ENCODE results near the gene EIF4G3. TPM values are rescaled to one million over a fixed set of nuclear protein-coding genes. Genes with fewer than 3 reads are reported as not detected.
A peak's percentile ranks its signal among the peaks of the same experiment; 100 is the strongest.

EIF4G3 gene
- total RNA-seq, 4 donors from 2014 or later = 42.1 to 63.2 (median 43.5) TPM

GRCh38 chr1:21082073-21082472 lies 94.6 kb downstream of the EIF4G3 start:
- in situ Hi-C loops (cut with MboI; ENCODE audit: low sequenced_read_pairs in 4 of 4) (no loop called here), intact Hi-C loops (cut with DNase I; ENCODE audit: low total_unique reads) (no loop called here)
- H3K27ac ChIP-seq = peak overlapping the region in 3 of 4 donors; percentile 35 to 59 (median 55)
- DNase-seq (no peak), ATAC-seq (no peak)
- H3K27me3 ChIP-seq = no peaks in the 10 kb centered on the region
- no peak overlapping the region for H3K4me3 ChIP-seq
- H3K36me3 ChIP-seq = no peaks in the 10 kb centered on the region
- no peak for TF ChIP-seq POLR2A (IDR thresholded peaks at IDR 0.05)
- TF ChIP-seq CTCF (IDR thresholded peaks at IDR 0.05 in 4 of 5, conservative IDR thresholded peaks at IDR 0.05 in 1 of 5) = no peak
- no peaks in the 10 kb centered on the region for H3K9me3 ChIP-seq
- peaks cover 0 to 15% of the 10 kb centered on the region in 2 donors for H3K4me1 ChIP-seq

GRCh38 chr1:21077085-21077484 lies 99.6 kb downstream of the EIF4G3 start:
- ATAC-seq = peak in 1 of 2 donors; percentile 32
- Histone ChIP-seq H3K4me1 (peaks cover 11 to 27% of the 10 kb centered on the region in 2 donors), H3K27ac (peak overlapping the region in 2 of 4 donors; percentile 36 to 53), H3K4me3 (no peak overlapping the region), H3K36me3 (no peaks in the 10 kb centered on the region), H3K27me3 (no peaks in the 10 kb centered on the region), H3K9me3 (no peaks in the 10 kb centered on the region)
- no peak for TF ChIP-seq POLR2A (IDR thresholded peaks at IDR 0.05)
- no peak for TF ChIP-seq CTCF (IDR thresholded peaks at IDR 0.05 in 4 of 5, conservative IDR thresholded peaks at IDR 0.05 in 1 of 5)
- DNase-seq = no peak
- in situ Hi-C loops (cut with MboI; ENCODE audit: low sequenced_read_pairs in 4 of 4) (no loop called here), intact Hi-C loops (cut with DNase I; ENCODE audit: low total_unique reads) (no loop called here)

- Histone ChIP-seq H3K4me1 (peaks cover 19 to 42% of the 10 kb centered on the region in 2 donors), H3K27me3 (no peaks in the 10 kb centered on the region), H3K27ac (peak overlapping the region in 2 of 4 donors; percentile 29 to 54), H3K4me3 (no peak overlapping the region), H3K9me3 (no peaks in the 10 kb centered on the region), H3K36me3 (no peaks in the 10 kb centered on the region)
- DNase-seq (no peak), ATAC-seq (peak; percentile 60 to 87)
- in situ Hi-C loops (cut with MboI; ENCODE audit: low sequenced_read_pairs in 4 of 4) = no loop called here
- TF ChIP-seq CTCF (IDR thresholded peaks at IDR 0.05 in 4 of 5, conservative IDR thresholded peaks at IDR 0.05 in 1 of 5) = no peak
- no peak for TF ChIP-seq POLR2A (IDR thresholded peaks at IDR 0.05)
- intact Hi-C loops (cut with DNase I; ENCODE audit: low total_unique reads) = loop anchor here (1.0 kb wide), 1 partner anchor 123 kb away; no protein-coding TSS in a partner anchor
Observed at GRCh38 chr1:21072721-21073120, 104.0 kb downstream of the EIF4G3 start.

DNA sequence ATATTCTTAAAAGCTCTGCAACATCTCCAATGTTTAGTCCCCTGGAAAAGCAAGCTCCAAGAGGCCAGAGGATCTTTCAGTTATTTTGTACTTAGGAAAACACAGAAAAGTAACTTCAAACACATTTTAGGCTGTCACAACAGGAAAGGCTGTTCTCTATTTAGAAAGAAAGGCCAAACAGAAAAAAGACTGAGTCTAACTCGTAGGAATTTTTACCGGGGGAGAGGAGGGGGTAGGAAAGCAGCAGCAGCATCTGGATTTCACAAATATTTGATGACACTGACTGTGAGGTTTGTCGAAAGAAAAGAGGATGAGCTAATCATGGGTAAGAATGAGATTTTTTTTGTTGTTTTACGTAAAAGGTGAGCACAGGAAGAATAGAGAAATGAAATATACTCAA lies 107.1 kb downstream of the EIF4G3 start:
- H3K27ac ChIP-seq = peak overlapping the region in 2 of 4 donors; percentile 1 to 9
- TF ChIP-seq CTCF (IDR thresholded peaks at IDR 0.05 in 4 of 5, conservative IDR thresholded peaks at IDR 0.05 in 1 of 5) = no peak
- no peak for TF ChIP-seq POLR2A (IDR thresholded peaks at IDR 0.05)
- in situ Hi-C loops (cut with MboI; ENCODE audit: low sequenced_read_pairs in 4 of 4) = no loop called here
- H3K27me3 ChIP-seq = no peaks in the 10 kb centered on the region
- intact Hi-C loops (cut with DNase I; ENCODE audit: low total_unique reads) = no loop called here
- no peak for DNase-seq
- H3K36me3 ChIP-seq = no peaks in the 10 kb centered on the region
- no peak for ATAC-seq
- H3K9me3 ChIP-seq = no peaks in the 10 kb centered on the region
- no peak overlapping the region for H3K4me3 ChIP-seq
- H3K4me1 ChIP-seq = peaks cover 8 to 30% of the 10 kb centered on the region in 2 donors

DNA sequence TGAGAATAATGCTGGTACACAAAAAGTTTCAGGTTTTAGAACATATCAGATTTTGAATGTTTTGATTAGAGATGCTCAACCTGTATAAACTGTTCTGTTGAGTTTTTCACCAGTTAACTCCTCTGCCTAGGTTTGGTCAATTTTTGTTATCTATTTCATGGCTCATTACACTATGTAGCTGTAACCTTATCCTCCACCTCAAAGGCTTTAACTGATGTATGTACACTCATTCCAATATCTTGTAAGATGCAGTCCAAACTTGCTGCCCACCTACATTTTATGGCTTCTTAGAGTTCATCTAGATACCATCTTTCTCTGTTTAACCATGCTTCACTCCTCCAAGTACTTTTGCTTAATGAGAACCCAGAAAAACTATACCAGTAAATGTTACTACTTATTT lies 107.8 kb downstream of the EIF4G3 start:
- no peaks in the 10 kb centered on the region for H3K9me3 ChIP-seq
- DNase-seq = no peak
- ATAC-seq = no peak
- intact Hi-C loops (cut with DNase I; ENCODE audit: low total_unique reads) (no loop called here), in situ Hi-C loops (cut with MboI; ENCODE audit: low sequenced_read_pairs in 4 of 4) (no loop called here)
- TF ChIP-seq CTCF (IDR thresholded peaks at IDR 0.05 in 4 of 5, conservative IDR thresholded peaks at IDR 0.05 in 1 of 5) (no peak), POLR2A (IDR thresholded peaks at IDR 0.05) (no peak)
- H3K27me3 ChIP-seq = no peaks in the 10 kb centered on the region
- H3K4me1 ChIP-seq = peaks cover 8 to 30% of the 10 kb centered on the region in 2 donors
- H3K4me3 ChIP-seq = no peak overlapping the region
- no peak overlapping the region for H3K27ac ChIP-seq
- H3K36me3 ChIP-seq = no peaks in the 10 kb centered on the region

All from gastrocnemius medialis (tissue), 4 donors.